T-helper 2 cell (primary cell): ENCODE measurements around the gene RFX7.

Source experiments
- DNase-seq, 5 experiments: peaks; one replicate each; pipeline versions ENCODE4 v3.0.0 to v3.0.0-alpha.2; 2012 to 2022

The RFX7 gene

DNA sequence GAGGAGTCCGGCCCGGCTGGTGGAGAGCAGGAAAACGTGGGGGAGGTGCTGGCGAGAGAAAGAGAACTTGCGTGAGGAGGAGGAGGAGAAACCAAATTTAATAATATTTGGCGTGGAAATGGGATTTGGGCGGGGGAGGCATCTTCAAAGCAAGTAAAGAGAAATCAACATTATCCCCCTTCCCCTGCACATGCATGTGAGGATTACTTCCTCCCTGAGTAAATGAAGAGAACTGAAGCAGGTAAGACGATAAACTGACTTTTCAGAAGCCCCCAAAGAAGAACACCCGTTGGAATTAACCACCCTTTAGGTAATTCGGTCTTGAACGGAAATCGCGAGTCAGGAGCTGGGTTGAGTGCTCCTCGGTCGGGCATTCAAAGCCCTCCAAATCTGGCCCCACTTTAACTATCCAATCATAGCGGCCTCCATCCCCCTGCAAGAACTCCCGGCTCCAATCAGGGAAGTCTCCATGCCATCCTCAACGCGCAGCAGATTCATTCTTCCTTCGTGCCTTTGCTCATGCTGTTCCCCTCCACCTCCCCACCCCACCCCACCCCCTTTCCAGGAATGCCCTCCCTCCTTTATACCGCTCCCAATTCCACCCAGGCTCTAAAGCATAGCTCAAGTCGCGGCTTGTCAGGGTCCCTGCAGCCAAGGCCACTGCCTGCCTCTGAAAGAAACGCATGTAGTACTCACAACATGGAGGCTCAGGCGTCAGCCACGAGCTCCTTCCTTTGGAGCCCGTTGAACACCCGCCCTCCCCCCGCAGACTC lies 545 bp upstream of the RFX7 start:
- DNase-seq, result peak in 3 of 5 experiments; percentile 6 to 60 (median 7)

DNA sequence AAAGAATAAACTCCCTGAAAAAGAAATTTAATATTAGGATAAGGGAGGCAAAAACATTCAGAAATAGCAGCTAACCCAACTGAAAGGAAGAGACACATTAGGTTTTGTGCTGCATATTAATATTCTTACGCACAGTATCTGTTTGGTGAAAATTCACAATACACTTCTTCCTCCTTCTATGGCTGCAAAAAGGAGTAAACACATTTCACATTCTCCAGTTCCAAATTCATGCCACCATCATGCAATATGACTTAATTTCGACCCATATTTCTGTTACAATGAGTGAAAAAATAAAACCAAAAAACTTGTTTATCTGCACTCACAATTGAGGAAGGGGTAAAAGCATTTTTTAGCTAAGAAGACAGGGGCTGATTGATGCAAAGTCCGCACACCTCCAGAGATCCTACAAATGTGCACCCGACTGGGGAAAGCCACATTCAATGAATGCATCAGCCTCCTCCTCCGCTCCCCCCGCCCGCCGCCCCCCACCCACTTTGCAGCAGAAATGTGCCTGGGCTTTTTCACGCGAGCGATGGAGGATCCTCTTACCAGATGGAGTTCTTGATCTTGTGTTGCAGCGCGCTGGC lies 1.0 kb downstream of the RFX7 start:
- peak in 2 of 5 experiments; percentile 1 to 65 for DNase-seq

DNA sequence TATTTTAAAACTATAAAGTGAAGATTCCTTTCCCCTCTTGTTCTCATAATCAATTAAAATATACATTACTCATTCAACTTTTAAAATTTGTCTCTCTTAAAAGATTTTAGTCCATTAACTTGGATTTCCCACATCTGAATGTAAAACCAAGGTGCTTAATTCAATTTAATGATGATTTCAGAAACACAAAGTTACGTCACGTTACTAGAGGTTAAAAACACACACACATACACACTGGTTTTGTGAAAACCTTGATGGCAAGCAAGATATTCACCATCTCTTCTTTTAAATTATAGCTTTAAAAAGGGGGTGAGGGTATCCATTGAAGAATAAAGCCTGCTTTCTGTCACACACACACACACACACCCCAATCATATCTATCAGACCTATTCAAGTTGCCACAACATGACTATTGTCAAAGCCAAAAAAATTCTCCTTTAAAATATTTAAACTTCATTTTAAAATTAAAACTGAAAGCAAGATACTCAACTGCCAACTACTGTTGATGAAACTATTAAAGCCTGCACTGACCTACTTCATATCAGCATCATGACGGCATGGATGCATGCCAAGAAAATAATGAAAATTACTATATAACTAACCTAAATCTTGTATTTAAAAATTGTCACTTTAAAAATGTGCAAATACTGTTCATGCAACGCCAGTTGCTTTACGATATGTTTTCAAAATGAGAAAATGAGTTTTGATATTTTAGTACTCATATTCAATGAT lies 2.1 kb downstream of the RFX7 start:
- DNase-seq, result peak in 1 of 5 experiments; percentile 54

DNA sequence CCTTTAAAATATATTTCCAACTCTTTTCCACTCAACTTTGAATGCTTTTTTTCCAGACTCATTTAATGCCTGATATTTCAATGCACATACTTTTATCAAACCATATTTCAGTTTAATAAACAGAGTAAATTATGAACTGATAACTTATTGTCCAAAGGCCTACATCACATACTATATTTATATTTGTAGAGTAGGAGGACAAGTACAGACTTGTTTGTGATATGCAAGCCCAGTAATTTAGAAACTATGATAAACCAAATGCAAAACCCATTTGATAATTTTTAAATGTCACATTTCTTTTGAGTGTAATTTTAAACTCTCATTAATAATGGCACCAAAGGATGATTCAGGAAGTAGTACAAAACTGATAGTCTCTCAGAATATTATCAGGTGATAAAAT lies 3.3 kb downstream of the RFX7 start:
- peak in 1 of 5 experiments; percentile 27 for DNase-seq

DNA sequence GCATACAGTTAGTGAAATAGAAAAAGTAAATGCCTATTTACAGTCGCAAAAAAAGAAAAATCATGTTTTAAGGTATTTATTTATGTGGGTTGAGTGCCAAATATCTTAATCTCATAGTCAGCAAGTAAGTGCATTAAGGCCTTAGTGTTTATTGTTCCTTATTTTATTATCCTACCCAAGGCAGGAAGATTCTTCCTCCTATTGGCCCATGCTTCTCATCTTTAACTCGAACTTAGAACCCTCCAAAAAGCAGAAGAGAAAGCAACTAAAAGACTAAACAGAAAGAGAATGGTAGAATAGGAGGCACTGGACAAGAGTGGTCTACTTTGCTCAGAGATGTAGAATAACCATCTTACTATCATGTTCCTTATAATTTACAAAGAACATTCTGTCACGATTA lies 7.5 kb downstream of the RFX7 start:
- DNase-seq, result no peak

DNA sequence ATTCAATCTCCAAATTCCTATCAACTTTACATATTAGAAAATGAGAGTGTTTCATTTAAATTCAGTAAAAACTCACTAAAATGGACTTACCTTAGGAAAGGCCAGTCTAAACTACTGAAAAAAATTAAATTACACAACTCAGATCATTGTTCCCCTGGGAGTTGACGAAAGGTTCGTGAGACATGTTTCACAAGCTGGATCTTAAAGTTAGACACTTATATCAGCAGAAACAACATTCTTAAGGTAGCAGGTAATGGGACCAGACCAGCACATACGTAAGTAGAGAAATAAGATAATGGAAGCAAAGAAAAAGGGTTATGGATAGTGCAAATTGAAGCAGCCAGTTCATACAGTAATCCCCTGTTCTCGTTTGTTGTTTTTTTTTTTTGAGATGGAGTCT lies 8.9 kb downstream of the RFX7 start:
- DNase-seq, result no peak

DNA sequence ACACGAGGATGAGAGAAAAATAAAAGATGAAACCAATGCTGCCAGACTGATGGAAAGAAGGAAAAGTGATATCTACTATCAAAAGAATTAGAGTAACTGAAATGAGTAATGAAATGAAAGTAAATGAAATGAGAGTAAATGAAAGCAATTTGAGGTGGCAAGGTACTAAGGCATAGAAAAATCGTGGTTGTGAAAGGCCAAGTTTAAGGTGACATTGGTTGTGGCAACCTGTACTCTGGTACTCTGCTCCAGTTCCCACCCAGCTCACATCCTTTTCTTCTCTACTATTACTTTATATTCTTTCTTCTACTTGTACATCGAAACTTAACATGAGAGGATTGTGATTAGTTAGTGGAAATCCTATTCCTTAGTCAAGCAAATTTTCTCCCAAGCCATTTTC lies 10.1 kb downstream of the RFX7 start:
- DNase-seq, result no peak

DNA sequence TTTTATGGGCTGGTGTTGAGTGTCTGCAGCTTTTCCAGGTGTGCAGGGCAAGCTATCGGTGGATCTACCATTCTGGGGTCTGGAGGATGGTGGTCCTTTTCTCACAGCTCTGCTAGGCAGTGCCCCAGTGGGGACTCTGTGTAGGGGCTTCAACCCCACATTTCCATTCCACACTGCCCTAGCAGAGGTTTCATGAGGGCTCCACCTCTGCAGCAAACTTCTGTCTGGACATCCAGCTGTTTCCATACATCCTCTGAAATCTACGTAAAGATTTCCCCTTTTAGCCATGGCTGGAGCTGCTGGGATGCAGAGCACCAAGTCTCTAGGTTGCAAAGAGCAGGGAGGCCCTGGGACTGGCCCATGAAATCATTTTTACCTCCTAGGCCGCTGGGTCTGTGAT lies 11.6 kb downstream of the RFX7 start:
- peak in 1 of 5 experiments; percentile 49 for DNase-seq

DNA sequence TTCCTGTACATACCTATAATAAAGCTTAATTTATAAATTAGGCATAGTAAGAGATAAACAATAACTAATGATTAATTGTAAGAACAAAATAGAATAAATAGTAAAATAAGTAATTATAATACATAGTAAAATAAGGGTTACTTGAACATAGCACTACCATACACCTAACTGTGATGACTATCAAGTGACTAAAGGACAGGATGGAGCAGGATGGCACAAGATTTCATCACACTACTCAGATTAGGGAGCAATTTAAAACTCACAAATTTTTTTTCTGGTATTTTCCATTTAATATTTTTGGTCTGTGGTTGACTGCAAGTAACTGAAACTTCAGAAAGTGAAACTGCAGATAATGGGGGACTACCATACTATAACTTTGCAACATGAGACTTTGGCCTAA lies 14.8 kb downstream of the RFX7 start:
- no peak for DNase-seq

DNA sequence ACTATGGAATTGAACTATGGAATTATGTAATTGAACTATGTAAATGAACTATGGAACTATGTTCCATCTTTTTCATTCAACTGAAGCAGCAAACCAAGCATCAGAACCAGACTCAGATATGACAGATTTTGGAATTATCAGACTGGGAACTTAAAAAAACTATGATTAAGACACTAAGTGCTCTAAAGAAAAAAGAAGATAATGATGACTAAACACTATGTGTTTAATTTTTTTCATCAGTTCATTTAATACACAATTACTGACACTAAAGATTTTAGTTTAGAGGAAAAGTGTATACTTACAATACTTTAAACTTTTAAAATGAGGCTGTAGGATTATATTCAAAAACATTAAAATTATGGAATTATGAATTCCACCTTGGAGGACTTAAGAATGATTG lies 15.3 kb downstream of the RFX7 start:
- no peak for DNase-seq

DNA sequence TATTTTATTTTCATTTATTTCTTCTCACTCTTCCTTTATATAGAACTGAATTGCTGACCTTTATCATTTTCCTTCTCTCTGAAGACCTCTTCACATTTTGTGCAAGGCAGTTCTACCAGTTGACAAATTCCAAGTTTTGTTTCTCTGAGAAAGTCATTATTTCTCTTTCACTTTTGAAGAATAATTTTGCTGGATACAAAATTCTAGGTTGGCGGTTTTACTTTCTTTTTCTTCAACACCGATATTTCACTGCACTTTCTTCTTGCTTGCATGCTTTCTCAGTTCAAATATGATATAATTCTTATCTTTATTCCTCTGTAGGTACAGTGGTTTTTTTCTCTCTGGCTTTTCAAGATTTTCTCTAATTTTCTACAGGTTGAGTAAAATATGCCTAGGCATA lies 15.9 kb downstream of the RFX7 start:
- no peak for DNase-seq

DNA sequence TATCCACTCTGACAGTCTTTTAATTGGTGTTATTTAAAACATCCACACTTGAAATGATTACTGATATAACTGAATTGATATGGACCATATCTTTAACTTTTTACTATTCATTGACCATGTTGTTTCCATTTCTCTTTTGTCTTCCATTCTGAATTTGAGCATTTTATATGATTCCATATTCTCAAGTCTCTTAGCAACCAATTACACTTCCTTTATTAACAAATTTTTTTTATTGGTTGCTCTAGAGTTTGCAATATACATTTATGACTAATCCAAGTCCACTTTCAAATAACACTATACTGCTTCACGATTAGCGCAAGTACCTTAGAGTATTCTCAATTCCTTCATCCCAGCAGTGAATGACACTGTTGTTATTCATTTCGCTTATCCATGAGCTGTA lies 16.4 kb downstream of the RFX7 start:
- DNase-seq, result no peak

DNA sequence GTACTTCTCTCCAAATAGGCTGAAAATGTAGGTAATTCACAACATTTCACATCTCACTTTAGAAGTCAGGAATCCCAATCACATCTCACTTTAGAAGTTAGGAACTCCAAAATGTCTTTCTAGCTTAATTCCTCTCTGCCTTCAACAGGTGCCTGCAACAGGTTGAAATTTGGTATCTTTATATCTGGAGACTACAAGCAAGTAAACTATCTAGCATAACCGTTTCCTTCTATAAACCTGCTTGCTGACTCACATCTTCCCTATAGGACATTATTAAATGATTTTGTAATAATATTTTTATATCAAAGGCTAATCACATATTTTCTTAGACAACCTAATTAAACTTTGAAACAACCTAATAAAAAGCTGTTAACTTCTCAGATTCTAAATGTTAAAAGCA lies 18.2 kb downstream of the RFX7 start:
- no peak for DNase-seq

DNA sequence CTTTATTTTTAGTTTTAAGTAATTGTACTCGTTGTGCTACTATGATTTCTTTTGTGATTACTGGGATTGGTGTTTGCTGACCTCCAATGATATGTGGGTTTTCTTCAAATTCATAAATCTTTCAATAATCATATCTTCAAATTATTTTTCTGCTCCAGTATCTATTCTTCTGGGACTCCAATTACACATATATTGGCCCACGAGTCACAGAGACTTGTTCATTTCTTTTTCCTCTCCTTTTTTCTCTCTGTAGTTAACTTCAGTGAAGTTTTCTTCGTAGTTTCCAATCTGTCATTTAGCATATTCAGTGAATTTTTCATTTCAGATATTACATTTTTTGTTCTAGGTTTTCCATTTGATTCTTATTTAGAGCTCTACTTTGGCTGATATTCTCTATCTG lies 21.4 kb downstream of the RFX7 start:
- no peak for DNase-seq

DNA sequence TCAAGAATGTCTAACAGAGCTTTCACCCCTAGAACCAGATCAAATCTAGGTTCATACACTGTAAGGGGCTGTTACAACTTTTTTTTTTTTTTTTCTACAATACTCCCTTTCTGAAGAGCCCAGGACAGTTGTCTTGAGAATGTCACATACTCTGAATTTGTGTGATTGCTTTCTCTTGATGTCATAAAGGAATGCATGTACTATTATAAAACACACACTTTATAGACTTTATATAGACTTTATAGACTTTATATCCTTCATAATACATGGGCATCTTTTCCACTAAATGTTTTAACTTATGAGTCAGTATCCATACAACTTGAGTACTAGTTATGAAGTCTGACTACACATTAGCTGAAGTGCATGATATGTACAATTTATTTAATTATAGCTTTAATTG lies 26.3 kb downstream of the RFX7 start:
- DNase-seq, result no peak

DNA sequence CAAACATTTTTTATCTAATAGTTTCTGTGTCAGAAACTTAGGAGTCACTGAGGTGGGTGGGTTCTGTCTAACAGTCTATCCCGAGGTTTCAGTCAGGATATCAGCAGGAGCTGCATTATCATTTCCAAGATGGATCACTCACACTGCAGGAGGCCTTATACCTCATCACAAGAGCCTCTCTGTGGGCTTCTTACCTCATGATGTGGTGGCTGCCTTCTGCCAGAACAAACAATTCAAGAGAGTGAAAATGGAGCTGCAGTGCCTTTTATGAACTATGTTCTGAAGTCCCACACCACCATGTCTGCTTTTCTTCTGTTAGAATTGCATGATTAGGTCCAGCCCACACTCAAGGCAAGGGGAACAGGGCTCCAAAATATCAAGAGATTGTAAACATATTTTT lies 27.9 kb downstream of the RFX7 start:
- DNase-seq, result no peak

DNA sequence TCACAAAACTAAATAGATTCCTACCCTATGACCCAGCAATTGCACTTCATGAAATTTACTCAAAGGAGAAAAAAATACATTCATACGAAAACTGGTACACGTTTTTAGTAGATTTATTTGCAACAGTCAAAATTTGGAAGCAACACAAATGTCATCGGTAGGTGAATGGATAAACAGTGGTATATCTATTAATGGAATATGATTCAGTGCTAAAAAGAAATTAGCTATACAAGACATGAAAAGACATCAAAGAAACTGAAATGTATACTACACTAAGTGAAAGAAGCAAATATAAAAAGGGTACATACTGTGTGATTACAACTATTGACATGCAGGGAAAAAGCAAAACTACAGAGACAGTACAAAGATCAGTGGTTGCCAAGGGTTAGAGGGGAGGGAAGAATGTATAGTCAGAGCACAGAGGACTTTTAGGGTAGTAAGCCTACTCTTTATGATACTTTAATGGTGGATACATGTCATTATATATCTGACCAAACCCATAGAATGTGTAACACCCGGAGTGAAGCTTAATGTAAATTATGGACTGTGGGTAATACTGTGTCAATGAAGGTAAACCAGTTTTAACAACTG lies 31.6 kb downstream of the RFX7 start:
- DNase-seq, result no peak

DNA sequence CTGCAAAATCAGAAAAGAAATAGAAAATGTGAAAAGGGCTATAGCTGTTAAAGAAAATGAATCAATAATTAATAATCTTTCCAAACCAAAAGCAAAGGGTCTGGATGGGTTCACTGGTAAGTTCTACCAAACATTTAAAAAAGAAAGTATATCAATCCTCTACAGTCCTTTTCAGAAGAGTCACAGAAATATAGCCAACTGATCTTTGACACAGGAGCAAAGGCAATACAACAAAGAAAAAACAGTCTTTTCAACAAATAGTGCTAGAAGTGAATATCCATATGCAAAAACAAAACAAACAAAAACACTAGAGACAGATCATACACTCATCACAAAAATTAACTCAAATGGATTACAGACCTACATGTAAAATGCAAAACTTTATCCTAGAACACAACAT lies 32.6 kb downstream of the RFX7 start:
- no peak for DNase-seq

DNA sequence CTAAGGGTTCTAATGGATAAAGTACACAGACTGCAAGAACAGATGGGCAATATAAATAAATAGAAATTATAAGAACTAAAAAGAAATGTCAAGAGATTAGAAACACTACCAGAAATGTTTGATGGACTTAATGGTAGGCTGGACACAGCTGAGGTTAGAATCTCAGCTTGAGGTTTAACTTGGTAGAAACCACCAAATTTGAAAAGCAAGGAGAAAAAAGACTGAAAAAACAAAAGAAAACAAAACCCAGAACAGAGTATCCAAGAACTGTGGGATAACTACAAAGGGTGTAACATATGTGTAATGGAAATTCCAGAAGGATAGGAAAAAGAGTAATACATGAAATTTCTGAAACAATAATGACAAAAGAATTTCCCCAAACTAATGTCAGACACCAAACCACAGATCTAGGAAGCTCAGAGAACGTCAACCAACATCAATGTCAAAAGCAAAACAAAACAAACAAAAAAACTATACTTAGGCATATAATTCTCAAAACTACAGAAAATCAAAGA lies 35.0 kb downstream of the RFX7 start:
- DNase-seq, result no peak

DNA sequence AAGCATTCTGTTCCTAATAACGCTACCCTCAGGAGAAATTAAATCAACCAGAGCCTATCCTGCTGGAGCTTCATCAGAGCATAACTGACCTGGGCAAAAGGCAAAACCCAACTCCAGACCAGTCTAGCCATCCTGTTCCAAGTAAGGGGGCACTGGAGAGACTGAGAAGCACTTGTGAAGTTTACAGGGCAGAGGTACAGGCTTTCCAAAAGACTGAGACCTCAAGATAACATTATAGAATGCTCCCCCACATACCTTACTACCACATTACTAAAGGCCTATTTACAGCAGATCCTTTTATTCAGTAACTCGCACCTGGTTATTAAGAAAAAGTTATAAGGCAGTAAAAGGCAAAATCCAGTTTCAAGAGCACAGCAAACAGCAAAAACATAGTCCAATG lies 35.5 kb downstream of the RFX7 start:
- DNase-seq, result no peak

DNA sequence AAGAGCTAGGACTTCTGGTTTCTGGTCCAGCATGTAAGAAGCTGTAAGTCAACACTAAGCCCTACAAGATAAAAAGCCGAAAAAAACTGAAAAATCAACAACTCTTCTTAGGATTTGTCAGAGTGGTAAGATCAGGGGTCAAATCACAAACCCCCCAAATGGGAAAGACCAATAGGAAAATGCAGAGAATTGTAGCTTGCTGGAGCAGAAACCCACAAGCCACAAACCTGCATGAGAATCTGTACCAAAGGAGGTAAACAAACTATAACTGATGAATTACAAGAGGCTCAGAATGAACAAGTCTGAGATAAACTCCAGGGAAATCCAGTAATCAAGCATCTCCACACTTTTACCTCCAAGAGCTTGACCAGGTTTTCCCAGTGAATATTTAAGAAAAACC lies 36.0 kb downstream of the RFX7 start:
- peak in 1 of 5 experiments; percentile 78 for DNase-seq

DNA sequence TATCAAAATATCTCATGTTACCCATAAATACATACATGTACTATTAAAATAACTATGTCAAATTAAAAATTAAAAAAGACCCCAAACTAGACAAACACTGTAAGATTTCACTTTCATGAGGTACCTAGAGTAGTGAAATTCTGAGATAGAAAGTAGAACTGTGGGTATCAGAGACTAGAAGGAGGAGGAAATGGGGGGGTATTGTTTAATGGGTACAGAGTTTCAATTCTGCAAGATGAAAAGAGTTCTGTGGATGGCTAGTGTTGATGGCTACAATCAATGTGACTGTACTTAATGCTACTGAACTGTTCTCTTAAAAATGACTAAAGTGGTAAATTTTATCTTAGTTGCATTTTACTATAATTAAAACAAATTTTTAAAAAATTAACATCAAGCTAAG lies 36.6 kb downstream of the RFX7 start:
- peak in 1 of 5 experiments; percentile 43 for DNase-seq
